Islet of Langerhans (tissue), 1 donor: ENCODE measurements around the gene ADGRL2.
A peak's percentile ranks its signal among the peaks of the same experiment; 100 is the strongest.

Source experiments
- FAIRE-seq: peaks from one replicate; lab custom pipeline; 2011; peaks lifted over from hg19 to GRCh38; lab: Jason Lieb, UNC

The ADGRL2 gene

DNA sequence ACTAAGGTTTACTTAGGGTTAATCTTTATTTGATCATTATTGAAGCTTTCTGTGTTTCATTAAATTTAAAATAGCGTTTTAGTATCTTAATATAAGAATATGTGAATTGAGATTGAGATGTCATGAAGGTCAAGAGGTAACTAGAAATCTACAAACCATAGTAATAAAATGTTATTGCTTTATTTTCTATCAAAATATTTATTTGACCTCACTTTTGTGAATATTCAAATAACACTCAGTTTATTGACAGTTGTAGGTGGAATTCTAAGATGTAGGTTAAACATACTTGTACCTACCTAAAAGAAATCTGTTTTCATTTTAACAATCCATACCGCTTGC, 5.7 kb downstream of the ADGRL2 start:
- no peak for FAIRE-seq

DNA sequence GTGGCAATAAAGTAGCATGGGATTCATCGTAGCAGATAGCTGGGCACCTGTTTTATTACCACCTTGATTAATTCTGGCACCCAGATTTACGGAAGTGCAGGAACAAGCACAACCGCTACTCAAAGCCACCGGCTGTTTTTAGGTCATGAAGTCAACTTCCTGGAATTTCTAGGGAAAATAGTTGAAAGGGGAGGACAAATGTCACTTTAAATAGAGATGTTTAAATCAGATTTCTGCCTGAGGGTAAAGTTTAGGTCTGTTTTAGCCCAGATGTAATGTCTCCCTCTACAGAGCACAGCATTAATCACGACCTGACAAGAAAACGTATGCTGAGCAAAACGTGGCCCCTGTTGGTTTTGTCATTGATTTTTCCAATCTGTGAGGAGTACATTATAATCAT, 8.0 kb downstream of the ADGRL2 start:
- no peak for FAIRE-seq

DNA sequence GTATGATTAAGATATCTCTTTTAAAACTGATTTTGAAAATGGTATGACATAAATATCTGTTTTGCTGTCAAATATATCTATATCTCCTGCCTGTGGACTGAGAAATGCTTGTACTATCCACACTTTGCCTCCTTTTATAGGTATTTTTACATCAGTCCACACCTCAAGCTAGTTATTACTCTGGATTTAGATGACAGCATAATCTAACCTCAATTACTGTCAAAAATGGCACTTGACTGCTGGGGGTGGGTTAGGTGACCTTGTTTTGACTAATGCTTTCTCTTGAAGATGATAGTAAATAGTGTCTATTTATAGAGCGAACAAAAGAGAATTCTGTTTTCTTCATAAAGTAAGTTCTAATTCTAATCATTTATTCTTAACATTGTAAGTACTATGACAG, 9.1 kb downstream of the ADGRL2 start:
- FAIRE-seq, result no peak

DNA sequence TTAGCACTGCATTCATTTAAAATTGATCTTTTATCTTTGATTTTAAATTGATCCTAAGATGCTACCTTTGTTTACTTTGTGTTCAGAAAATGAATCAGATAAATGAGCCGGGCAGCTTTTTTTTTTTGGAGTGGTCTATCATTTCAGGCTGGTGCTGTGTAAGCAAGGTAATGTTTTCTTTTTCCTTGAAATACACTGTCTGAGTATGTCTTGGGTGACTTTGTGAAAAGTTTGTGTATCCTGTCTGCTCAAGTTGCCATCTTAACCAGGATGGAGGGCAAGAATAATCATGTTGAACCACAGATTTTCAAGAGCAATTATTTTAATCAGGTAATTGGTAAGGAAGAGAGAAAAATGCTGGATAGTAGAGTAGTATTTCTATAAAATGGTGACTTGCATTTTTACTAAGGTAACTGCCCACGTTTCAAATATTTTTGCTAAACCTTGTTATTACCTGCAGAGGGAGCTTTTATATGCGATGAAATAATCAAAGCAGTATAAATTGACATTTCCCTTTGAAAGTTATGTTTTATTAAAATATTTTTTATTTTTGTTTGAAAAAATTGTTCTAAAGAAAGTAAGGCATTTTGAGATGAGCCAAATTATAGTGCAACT, 11.1 kb downstream of the ADGRL2 start:
- peak; percentile 5 for FAIRE-seq

DNA sequence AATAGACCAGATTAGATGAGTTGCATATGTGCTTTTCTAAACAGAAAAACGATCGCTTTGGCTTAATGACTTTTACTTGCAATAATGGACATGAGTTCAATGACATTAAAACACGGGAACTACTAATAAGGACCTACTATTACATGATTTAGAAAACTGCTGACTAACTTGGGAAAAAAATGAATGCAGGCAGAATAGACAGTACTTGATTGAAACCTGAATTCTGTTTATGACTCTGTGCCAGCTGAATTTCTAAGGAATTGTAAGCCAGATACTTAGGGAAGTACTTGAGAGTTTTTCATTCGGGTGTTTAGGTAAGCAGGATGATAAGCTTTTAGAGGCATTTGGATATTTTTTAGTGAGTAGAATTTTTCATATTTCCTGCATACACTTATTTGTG, 12.0 kb downstream of the ADGRL2 start:
- no peak for FAIRE-seq

DNA sequence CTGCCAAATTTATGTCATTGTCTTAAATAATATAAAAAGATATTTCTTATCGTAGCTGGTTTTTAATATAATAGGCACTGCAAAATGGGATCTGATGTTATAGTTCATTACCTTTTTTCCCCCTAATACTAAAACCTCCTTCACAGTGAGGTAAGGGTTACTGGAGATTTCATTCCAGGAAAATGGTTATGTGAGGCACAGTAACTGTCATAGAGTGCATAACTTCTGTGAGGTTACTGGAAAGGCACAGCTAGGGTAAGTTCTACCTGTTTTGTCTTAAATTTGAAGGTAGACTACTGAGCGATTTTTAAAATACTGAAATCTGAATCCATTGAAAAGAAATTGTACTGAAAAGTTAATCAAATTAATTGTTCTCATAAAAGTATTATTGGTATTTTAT, 13.0 kb downstream of the ADGRL2 start:
- FAIRE-seq, result no peak

DNA sequence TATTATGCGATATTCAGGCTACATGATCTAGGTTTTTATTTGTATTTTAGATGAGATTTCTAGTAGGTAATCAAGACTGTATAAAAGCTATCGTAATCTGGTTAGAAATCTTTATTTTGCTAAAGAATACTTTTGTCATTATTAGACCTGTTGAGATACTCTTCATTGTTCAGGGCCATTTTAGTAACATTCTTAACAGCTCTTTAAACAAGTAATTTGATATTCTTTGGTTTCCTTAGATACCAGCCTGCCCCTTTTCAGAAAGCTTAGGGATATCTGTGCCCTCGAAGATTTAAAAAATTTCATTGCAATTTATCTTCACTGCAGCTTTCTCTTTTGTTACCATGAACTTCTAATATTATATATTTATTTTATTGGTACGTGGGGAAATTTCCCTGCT, 18.9 kb downstream of the ADGRL2 start:
- FAIRE-seq, result no peak

DNA sequence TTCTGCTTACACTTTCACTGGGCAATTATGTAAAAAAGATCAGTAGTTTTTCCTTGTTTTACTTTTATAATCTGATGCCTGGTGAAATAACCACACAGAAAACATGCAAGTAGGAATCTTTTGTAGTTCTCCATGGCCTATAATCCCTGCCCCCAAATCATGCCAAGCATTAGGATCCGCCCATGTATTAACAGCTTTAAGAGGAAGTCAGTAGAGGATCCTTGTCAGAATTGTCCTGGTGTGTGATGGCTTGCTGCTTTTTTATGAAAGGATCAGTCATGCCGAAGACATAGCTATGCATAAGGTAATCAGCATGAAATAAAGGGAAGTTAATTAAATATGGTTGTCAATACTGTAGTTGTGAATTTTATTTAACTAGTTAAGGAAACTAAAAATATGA, 20.0 kb downstream of the ADGRL2 start:
- FAIRE-seq, result no peak

DNA sequence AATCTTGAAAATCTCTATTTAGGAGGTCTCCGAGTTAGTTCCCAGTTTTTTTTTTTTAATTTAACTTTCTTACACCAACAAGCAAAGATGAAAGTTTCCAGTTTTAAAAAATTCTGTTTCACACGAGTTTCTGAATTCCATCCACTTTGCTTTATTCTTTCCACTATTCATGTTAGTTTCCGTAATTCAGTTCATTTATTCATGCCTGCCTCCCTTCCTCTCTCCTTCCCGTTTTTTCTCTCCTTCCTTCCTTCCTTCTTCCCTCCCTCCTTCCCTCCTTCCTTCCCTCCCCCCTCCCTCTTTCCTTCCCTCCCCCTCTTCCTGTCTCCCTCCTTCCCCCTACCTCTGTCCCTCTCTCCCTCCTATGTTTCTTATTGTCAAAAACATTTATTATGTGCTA, 22.3 kb downstream of the ADGRL2 start:
- no peak for FAIRE-seq

DNA sequence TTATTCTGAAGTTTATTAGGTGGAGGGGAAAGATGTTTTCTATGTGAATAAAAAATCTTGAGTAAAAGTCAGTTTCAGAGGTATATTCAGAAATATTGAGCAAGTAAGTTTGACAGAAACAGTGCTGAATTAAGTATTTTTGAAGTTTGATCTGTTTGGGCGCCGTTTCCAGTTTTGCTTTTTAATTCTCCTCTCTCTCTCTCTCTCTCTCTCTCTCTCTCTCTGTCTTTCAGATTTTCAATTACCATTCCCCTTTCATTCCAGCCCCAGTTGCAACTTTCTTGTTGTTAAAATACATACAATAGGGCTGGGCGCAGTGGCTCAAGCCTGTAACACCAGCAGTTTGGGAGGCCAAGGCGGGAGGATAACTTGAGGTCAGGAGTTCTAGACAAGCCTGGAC, 24.0 kb downstream of the ADGRL2 start:
- no peak for FAIRE-seq

DNA sequence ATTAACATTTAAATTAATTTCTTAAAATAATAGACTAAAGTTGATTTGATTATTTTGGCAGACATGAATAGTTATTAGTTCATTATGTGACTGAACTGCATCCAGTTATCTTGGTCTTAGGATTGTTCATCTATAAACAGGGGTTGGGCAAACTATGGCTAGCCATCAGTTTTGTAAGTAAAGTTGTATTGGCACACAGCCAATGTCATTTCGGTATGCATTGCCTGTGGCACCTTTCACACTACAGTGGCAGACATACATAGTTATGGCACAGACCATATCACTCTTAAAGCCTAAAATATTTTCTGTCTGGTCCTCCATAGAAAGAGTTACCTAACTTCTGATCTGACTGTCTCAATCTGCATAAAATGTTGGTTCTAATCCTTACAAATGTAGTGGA, 27.2 kb downstream of the ADGRL2 start:
- no peak for FAIRE-seq

DNA sequence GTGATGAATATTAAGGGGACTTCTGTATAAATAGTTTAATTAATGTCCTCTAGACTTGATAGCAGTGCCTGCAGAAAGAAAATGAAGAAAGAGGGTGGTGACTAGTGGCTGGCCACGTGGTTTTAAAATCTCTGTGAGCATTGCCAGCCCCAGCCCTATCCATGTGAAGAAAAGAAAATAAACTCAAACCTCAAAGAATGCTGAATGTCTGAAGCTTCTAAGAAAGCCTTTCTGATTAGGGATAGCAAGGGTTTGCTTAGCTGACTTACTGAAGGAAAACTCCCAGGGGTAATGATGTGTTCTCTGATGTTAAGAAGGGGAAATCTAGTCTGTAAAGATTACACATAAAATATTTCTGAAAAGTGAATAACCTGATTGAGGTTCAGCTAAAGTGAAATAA, 31.8 kb downstream of the ADGRL2 start:
- FAIRE-seq, result no peak

DNA sequence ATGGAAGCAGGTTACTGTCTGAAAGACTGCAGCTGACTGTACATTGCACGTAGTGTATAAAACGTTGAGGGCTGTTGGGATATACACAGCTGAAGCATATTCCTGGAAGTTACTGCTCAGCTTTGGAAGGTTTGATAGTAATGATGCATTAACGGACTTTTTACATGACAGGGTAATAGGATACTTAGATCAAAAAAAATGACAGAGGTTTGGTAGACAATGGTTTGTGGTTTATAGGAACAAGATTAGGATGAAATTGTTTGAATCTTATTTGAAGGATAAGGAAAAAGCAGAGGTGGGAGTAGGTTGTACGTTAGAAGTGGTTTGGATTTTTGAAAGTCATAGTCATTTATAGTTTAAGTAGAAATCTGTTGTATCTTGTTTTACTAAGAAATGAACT, 33.0 kb downstream of the ADGRL2 start:
- no peak for FAIRE-seq

DNA sequence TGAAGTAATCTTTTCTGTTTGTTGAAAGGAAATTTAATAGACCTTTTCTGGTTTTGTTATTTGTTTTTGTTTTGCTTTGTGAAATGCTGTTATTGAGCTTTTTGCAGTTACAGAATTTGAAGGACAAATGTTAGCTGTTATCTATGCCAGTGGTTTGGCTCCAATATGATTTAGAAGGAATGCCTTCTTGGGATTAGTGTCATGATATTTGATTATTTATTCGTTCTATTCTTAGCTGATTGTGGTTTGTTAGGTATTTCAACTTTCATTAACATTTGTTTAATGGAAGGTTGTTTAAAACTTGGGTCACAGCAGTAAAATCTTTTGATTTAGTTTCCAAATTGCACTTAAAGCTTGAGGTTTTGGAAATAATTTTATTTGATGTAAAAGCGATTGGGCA, 33.5 kb downstream of the ADGRL2 start:
- peak; percentile 9 for FAIRE-seq

DNA sequence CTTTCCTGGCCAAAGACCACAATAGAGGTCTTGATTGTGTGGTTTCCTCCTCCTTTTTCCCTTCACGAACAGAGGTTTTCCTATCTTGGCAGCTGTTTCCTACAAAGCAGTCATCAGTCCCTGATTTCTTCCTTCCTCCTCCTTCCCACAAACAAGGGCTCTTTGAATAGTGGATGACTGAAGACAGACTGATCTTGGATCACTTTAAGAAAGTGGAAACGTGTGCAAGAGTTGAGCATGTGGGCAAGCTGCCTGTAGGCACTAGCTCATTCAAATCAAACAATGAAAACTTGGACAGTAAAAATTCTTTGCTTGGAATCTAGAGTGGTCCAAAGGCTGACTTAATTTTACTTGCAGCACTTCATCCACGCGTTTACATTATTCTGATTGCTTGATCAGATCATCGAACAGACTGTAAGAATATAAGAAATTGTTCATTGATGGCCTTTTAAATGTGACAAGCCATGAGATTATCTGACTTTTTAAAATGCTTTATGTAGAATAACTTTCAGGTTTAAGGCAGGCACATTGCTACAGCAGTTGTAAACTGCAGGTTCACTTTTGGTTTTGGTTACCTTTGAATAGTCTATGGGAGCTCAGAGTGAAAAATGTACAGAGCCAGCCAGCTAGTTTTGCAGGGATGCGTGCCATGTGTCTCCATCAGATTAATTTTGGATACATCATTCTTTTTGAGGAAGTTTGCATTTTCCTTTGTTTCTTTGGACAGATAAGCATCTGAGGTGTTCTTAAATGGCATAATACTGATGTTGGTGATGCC, 34.4 kb downstream of the ADGRL2 start:
- FAIRE-seq, result no peak

DNA sequence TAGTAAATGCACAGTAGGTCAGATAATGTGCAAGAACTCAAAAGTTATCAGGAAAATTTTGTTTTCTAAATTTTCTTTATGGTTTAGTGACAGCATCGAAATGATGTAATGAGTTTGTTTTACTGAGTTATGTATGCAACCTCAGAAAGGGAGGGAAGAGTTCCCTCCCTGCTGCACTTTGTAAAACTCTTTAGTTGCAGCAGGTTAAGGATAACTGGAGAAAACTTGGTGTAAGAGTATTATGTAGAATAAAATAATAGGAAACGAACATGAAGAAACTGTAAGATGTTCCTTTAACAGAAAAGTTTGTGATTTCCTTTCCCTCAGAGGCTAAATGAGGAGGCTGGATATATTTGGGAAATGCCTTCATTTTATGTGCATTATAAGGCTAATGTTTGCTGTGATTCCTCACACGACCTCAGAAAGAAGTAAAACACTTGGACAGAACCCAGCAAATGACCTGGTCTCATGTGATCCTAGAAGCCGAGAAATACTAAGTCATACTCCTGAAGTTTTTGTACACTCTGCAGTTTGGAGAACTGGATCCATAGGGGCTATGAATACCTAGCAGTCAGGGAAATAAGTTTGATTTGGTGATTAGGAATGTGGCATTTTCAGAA, 35.4 kb downstream of the ADGRL2 start:
- no peak for FAIRE-seq

DNA sequence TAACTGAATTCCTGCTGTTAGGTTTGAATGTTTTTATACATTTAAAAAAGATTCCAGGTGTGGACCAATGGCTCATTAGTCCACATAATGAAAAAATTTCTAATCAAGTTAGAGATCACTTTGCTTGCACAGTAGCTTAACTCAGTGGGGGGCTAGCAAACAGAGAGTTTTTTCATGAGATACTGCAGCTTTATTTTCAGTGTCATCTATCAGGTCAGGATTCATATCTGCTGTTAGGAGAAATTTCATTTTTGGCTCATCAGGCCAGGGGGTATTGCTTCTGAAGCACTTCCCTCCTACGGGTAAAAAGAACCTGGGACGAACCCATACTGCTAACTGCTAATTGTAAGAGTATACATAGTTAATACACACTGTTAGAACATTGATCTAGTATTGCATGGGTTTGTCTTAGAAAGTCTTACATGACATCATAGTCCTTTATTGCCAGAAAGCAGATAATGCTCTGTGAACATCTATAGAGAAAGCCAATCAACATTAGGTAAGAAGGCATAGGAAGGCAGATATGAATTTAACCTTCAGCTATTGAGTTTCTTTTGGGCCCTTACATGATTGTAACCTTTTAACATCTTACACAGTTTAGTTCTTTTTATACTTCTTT, 38.0 kb downstream of the ADGRL2 start:
- FAIRE-seq, result no peak

DNA sequence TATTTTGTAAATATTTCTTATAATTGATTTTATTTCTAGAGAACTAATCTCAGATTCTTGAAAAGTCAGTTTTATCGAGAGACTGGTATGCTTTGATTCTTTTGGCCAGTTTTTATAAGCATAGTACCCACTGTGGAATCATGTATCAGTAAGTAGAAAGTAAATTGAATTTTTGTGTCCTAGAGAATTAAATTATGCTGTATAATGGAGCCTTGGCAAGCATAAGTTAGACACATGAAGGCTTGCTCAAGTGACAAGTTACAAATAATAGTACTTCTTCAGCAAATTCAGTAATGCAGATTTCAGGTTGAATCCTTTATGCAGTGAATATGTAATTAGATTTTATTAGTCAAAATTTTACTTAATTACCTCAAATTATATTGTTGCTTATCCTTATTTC, 40.1 kb downstream of the ADGRL2 start:
- FAIRE-seq, result no peak

DNA sequence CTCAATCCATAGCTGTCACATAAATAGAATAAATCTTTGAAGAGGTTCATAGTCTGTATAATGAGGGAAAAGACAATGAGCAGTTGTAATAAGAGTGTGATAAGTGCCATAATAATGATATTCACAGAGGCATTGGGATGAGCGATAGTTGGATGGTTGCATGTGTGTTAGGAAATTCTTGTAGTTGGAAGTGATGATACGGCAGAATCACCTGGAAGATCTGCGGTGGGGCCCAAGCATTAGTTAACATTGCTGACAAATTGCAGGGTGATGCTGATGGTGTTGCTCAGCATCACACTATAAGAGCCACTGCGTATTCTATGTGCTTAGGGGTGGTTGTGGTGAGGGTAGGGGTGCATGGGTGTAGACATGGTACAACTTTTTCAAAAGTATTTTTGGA, 41.1 kb downstream of the ADGRL2 start:
- no peak for FAIRE-seq

DNA sequence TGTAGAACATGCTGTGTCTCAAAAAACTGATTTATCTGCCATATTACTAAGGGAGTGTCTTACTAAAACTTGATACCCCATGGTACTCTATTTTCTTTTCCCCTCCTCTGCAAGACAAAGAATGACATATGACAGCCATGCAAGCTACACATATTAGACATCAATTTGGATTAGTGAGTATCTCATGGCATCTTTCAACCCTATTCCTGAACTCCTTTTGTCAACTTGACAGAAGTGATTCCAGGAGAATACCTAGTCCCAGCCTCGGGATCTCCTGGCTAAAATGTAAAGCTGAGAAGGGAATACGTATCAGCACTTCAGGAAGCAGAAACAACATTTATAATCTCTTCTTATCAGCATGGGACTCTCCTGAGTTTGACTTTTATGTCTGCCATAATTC, 43.7 kb downstream of the ADGRL2 start:
- FAIRE-seq, result no peak

DNA sequence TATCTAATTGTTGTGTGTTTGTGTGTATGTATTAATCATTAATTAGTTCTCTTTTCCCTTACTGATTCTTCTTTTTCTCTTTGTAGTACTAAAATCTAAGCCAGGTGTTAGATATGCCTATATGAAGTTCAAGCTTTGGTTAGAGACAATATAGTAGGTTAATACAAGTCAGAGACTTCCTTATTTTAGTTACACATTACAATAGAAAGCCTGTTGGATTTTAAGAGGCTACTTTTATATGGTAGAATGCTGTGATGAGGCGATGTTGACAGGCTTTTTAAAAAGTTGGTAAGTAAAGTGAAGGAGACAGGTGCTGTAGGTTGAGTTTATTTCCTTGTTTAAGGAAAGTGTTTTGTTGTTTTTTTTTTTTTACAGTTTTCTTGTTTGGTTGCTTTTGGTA, 45.9 kb downstream of the ADGRL2 start:
- no peak for FAIRE-seq

DNA sequence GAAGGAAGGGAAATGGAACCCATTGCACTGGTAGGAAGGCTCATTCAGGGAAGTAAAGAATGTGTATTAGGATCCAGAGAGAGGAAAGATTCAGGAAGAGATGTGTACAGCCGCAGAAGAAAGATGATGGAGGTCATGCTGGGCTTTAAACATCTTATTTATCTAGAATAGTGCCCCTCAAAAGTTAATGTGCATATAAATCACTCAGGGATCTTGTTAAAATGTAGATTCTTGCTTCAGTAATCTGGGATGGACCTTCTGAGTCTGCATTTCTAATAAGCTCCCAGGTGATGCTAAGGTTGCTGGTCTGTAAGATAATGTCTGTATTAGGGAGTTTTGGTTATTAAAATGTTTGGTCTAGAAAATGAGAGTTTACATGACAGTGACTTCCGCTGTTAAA, 46.3 kb downstream of the ADGRL2 start:
- FAIRE-seq, result no peak

DNA sequence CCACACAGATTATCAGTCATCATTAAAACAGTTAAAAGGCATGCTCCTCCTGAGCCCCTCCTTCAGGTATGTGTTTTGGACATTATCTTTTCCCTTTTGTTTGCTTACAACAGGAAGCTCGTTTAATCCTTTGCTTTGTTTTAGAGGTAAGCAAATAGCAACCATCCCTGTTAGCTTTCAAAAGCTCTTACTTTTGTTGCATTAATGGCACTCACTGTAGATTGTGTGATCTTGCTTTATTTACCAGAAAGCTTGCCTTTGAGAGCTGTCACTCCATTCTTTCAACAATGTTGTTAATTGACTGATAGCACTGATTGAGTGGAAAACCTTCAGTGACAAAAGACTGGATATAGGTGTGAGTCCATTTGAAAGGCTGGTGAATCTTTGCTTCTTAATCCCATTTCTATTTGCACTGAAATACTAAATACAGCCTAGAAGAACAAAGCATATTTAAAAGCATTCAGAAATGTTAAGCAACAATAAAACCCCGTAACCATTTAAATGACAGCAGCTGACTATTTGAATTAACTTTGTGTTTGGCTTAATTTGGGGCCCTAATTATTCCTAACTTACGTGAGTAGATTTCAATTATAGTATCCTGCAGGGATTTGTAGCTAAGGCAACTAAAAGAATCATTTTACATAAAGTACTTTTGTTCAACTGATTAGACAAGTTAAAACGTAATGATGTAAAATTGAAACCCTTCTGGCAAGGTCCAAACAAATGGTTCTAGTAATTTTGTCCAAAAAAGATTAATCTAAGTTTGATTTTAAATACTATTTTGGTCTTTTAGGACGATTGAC, 48.3 kb downstream of the ADGRL2 start:
- FAIRE-seq, result no peak
